PC-9 (cell line): Measurements from ENCODE around the gene BBS9. TPM values are rescaled to one million over a fixed set of nuclear protein-coding genes. Genes with fewer than 3 reads are reported as not detected.

Source experiments
- BruUV-seq: library from RNA; stranded (reverse); fragments of 400-500 nt; replicated peaks from 2 replicates; lab custom pipeline; 2021; lab: Mats Ljungman, UMichigan
- CTCF ChIA-PET: fragments of 300-600 bp; sonication (Branson Sonifier 250); formaldehyde crosslinking; loops from one replicate; lab custom pipeline; 2022; ENCODE audit warnings: antibody characterized with exemption; lab: Charles Lee
- POLR2A ChIA-PET: fragments of 300-600 bp; sonication (Branson Sonifier 250); formaldehyde crosslinking; loops from one replicate; lab custom pipeline; 2022; ENCODE audit warnings: antibody characterized with exemption; ENCODE audit not compliant: unreplicated experiment; lab: Charles Lee
- DNase-seq, 2 experiments: peaks; one replicate each; pipeline versions ENCODE4 v3.0.0 to v3.0.0-alpha.2; 2015 to 2022; ENCODE audit warnings: mixed read lengths in 1 of 2
- H2AFZ ChIP-seq: fragments of 200-600 bp; sonication (generic); 2 replicates; pipeline ENCODE4 v1.8.1; 2017; ENCODE audit warnings: antibody characterized with exemption
- H3F3A ChIP-seq: fragments of 200-600 bp; sonication (generic); 2 replicates; pipeline ENCODE4 v1.8.1; 2017; ENCODE audit warnings: antibody characterized with exemption, mild to moderate bottlenecking, low read depth; ENCODE audit not compliant: insufficient read depth
- H3K27ac ChIP-seq: fragments of 200-600 bp; sonication (generic); 2 replicates; pipeline ENCODE4 v1.6.1; 2016; ENCODE audit warnings: mixed run types
- H3K27me3 ChIP-seq: fragments of 200-600 bp; sonication (generic); 2 replicates; pipeline ENCODE4 v1.6.1; 2016; ENCODE audit warnings: low read depth, mixed run types; ENCODE audit not compliant: insufficient read depth
- H3K36me3 ChIP-seq: fragments of 200-600 bp; sonication (generic); 2 replicates; pipeline ENCODE4 v1.6.1; 2016; ENCODE audit warnings: low read depth, mixed run types
- H3K4me1 ChIP-seq: fragments of 200-600 bp; sonication (generic); replicated peaks from 2 replicates; pipeline ENCODE4 v1.6.1; 2016; ENCODE audit warnings: mixed run types; ENCODE audit not compliant: insufficient read depth
- H3K4me2 ChIP-seq: fragments of 200-600 bp; sonication (generic); 2 replicates; pipeline ENCODE4 v1.6.1; 2017; ENCODE audit warnings: mixed run types
- H3K4me3 ChIP-seq: fragments of 200-600 bp; sonication (generic); 2 replicates; pipeline ENCODE4 v1.6.1; 2016; ENCODE audit warnings: mixed run types
- H3K79me2 ChIP-seq: fragments of 200-600 bp; sonication (generic); 2 replicates; pipeline ENCODE4 v1.6.1; 2017; ENCODE audit warnings: low read depth, mixed run types
- H3K9me2 ChIP-seq: fragments of 200-600 bp; sonication (generic); 2 replicates; pipeline ENCODE4 v1.8.1; 2017; ENCODE audit warnings: mild to moderate bottlenecking; ENCODE audit not compliant: insufficient read depth
- H3K9me3 ChIP-seq: fragments of 200-600 bp; sonication (generic); 2 replicates; pipeline ENCODE4 v1.8.1; 2016; ENCODE audit warnings: low read depth; ENCODE audit not compliant: insufficient read depth
- H4K20me1 ChIP-seq: fragments of 200-600 bp; sonication (generic); 2 replicates; pipeline ENCODE4 v1.8.1; 2017; ENCODE audit not compliant: insufficient read depth
- CTCF ChIP-seq: fragments of 200-600 bp; sonication (generic); conservative IDR thresholded peaks from 2 replicates; pipeline ENCODE4 v1.6.1; 2017; ENCODE audit warnings: mixed run types, antibody characterized with exemption, mild to moderate bottlenecking, moderate library complexity
- EZH2 ChIP-seq: fragments of 200-600 bp; sonication (generic); IDR thresholded peaks from 2 replicates; pipeline ENCODE4 v1.8.0; 2017; ENCODE audit warnings: antibody characterized with exemption, low read depth
- intact Hi-C: fragments of 100-400 bp; cut with micrococcal nuclease; formaldehyde crosslinking; loops from one replicate; pipeline ENCODE4 v1.10.0; 2022; ENCODE audit not compliant: unreplicated experiment
- total RNA-seq: library from RNA; stranded (reverse); gene quantifications from 2 replicates; pipeline ENCODE4 v1.2.3, GENCODE V29; 2021

Gene BBS9
- total RNA-seq, 1 experiment from 2014 or later = 12.4 TPM

DNA sequence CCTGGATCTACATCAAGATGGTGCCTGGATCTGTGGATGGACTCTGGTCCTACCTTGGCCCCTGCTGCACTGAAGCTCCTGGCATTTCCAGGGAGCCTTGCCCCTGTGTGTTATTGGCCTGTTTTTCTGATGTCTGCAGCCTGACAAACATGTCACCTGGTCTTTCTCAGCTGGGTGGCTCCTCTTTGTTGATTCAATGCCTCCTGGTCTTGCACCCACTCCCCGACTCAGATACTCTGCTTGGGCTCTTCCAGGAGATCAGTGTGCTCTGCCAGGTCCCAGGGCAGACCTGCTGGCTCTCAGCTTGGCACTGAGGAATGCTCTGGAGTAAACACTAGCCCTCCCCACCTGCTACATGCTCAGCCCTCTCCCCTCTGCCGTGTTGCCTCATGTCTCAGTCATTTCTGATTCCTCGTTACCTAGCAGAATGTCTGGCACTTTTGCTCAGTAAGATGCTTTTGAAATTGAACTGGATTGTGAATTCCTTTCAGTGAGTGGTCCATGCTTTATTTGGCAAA is 522.7 kb downstream of the BBS9 start:
- H3K9me2 ChIP-seq = no peaks in the 10 kb centered on the region
- BruUV-seq = no TSS peak
- CTCF ChIA-PET = no interaction called here
- no peak overlapping the region for H2AFZ ChIP-seq
- intact Hi-C loops = no loop called here
- no peaks in the 10 kb centered on the region for H3K9me3 ChIP-seq
- H3K4me3 ChIP-seq = no peak overlapping the region
- no peaks in the 10 kb centered on the region for H3K36me3 ChIP-seq
- no peak for TF ChIP-seq CTCF
- TF ChIP-seq EZH2 = no peak
- H3K4me1 ChIP-seq = no peaks in the 10 kb centered on the region
- no peaks in the 10 kb centered on the region for H4K20me1 ChIP-seq
- H3K27ac ChIP-seq = no peak overlapping the region
- H3K79me2 ChIP-seq = no peaks in the 10 kb centered on the region
- H3K27me3 ChIP-seq = peaks cover 10% of the 10 kb centered on the region
- POLR2A ChIA-PET = no interaction called here
- DNase-seq = no peak
- H3F3A ChIP-seq = no peaks in the 10 kb centered on the region
- H3K4me2 ChIP-seq = no peak overlapping the region

GRCh38 chr7:33654676-33655075 is 525.3 kb downstream of the BBS9 start:
- H3K9me2 ChIP-seq = no peaks in the 10 kb centered on the region
- H3K79me2 ChIP-seq = no peaks in the 10 kb centered on the region
- no TSS peak for BruUV-seq
- H3F3A ChIP-seq = no peaks in the 10 kb centered on the region
- TF ChIP-seq EZH2 = no peak
- no peak for TF ChIP-seq CTCF
- H3K4me2 ChIP-seq = no peak overlapping the region
- H3K27me3 ChIP-seq = no peaks in the 10 kb centered on the region
- POLR2A ChIA-PET = no interaction called here
- CTCF ChIA-PET = no interaction called here
- no peak overlapping the region for H3K4me3 ChIP-seq
- intact Hi-C loops = no loop called here
- no peak overlapping the region for H2AFZ ChIP-seq
- no peaks in the 10 kb centered on the region for H3K4me1 ChIP-seq
- H3K27ac ChIP-seq = no peak overlapping the region
- no peaks in the 10 kb centered on the region for H4K20me1 ChIP-seq
- no peak for DNase-seq
- no peaks in the 10 kb centered on the region for H3K36me3 ChIP-seq
- H3K9me3 ChIP-seq = no peaks in the 10 kb centered on the region

Other genes with a start within 250 kb of the BBS9 start
- 49.1 and 56.7 TPM in 2 replicates for gene KBTBD2, start 237.8 kb upstream of the BBS9 start, total RNA-seq
- 155 and 160 TPM in 2 replicates for gene FKBP9, start 172.1 kb upstream of the BBS9 start, total RNA-seq
- 43.8 and 60.4 TPM in 2 replicates for gene NT5C3A, start 66.8 kb upstream of the BBS9 start, total RNA-seq
- gene RP9, start 20.2 kb upstream of the BBS9 start, total RNA-seq = 15.4 and 22.1 TPM in 2 replicates